SK-N-SH (cell line): Measurements from ENCODE around the gene CADPS2. TPM values are rescaled to one million over a fixed set of nuclear protein-coding genes. Genes with fewer than 3 reads are reported as not detected.

Experiments
- CTCF ChIA-PET: fragments of 300-600, 350-600 bp; formaldehyde crosslinking; extraction: SDS; loops from one replicate; lab custom pipeline; 2021; lab: Yijun Ruan, JAX
- POLR2A ChIA-PET: fragments of 350-600 bp; sonication (Branson Sonifier 250); formaldehyde crosslinking; extraction: SDS; loops from one replicate; lab custom pipeline; 2020; ENCODE audit warnings: antibody characterized with exemption, inconsistent platforms; lab: Yijun Ruan, JAX
- DNase-seq: peaks from one replicate; pipeline ENCODE4 v3.0.0; 2012
- H2AFZ ChIP-seq: fragments of 200-600 bp; sonication (generic); 2 replicates; pipeline ENCODE4 v1.8.1; 2016; ENCODE audit warnings: antibody characterized with exemption, mild to moderate bottlenecking, low read depth
- H3F3A ChIP-seq: fragments of 200-600 bp; sonication (generic); replicated peaks from 2 replicates; pipeline ENCODE3; 2016; ENCODE audit warnings: antibody characterized with exemption, mild to moderate bottlenecking; ENCODE audit not compliant: insufficient read depth
- H3K27ac ChIP-seq, 2 experiments: fragments of 200-500 bp in 1 of 2; fragments of 200-600 bp in 1 of 2; sonication (Bioruptor generic) in 1 of 2; sonication (generic), shearing (Covaris generic) in 1 of 2; 2 replicates each; pipeline versions ENCODE4 v1.5.1 to v1.6.1; 2014 to 2016; ENCODE audit warnings: low read depth in 2 of 2, inconsistent platforms in 1 of 2, low read length in 1 of 2, mild to moderate bottlenecking in 1 of 2, mixed read lengths in 1 of 2
- H3K27me3 ChIP-seq: fragments of 200-600 bp; sonication (generic), shearing (Covaris generic); 2 replicates; pipeline ENCODE4 v1.6.1; 2016; ENCODE audit warnings: mixed run types; ENCODE audit not compliant: insufficient read depth
- H3K36me3 ChIP-seq, 2 experiments: fragments of 200-500 bp in 1 of 2; fragments of 200-600 bp in 1 of 2; sonication (Bioruptor generic) in 1 of 2; sonication (generic) in 1 of 2; replicated peaks in 1 of 2; 2 replicates each; pipeline versions ENCODE3 to v1.5.1; 2014 to 2016; ENCODE audit warnings: low read length in 1 of 2, mild to moderate bottlenecking in 1 of 2; ENCODE audit not compliant: insufficient read depth in 2 of 2, control insufficient read depth in 1 of 2
- H3K4me1 ChIP-seq, 2 experiments: fragments of 200-500 bp in 1 of 2; fragments of 200-600 bp in 1 of 2; sonication (Bioruptor generic) in 1 of 2; sonication (generic), shearing (Covaris generic) in 1 of 2; 2 replicates each; pipeline versions ENCODE4 v1.5.1 to v1.6.1; 2014 to 2016; ENCODE audit warnings: low read depth in 1 of 2, low read length in 1 of 2, mixed run types in 1 of 2; ENCODE audit not compliant: insufficient read depth in 2 of 2, control insufficient read depth in 1 of 2
- H3K4me2 ChIP-seq: fragments of 200-600 bp; sonication (generic), shearing (Covaris generic); 2 replicates; pipeline ENCODE4 v1.6.1; 2017; ENCODE audit warnings: mixed run types
- H3K4me3 ChIP-seq, 2 experiments: fragments of 200-500 bp in 1 of 2; fragments of 200-600 bp in 1 of 2; sonication (Bioruptor generic) in 1 of 2; sonication (generic), shearing (Covaris generic) in 1 of 2; 2 replicates each; pipeline versions ENCODE4 v1.5.1 to v1.8.1; 2014 to 2016; ENCODE audit warnings: low read depth in 2 of 2, inconsistent platforms in 1 of 2, low read length in 1 of 2, mild to moderate bottlenecking in 1 of 2, mixed read lengths in 1 of 2, moderate library complexity in 1 of 2
- H3K79me2 ChIP-seq: fragments of 200-600 bp; sonication (generic); 2 replicates; pipeline ENCODE4 v1.8.1; 2017; ENCODE audit warnings: mild to moderate bottlenecking; ENCODE audit not compliant: insufficient read depth
- H3K9ac ChIP-seq: fragments of 200-600 bp; sonication (generic); 2 replicates; pipeline ENCODE4 v1.6.1; 2017; ENCODE audit warnings: mixed run types
- H3K9me2 ChIP-seq: fragments of 200-600 bp; sonication (generic); 2 replicates; pipeline ENCODE4 v1.6.1; 2017; ENCODE audit warnings: mixed run types
- H3K9me3 ChIP-seq: fragments of 200-600 bp; sonication (generic); 2 replicates; pipeline ENCODE4 v1.6.1; 2017; ENCODE audit warnings: mixed run types, mild to moderate bottlenecking, moderate library complexity
- H4K20me1 ChIP-seq: fragments of 200-600 bp; sonication (generic); 2 replicates; pipeline ENCODE4 v1.6.1; 2017; ENCODE audit warnings: mild to moderate bottlenecking, mixed run types; ENCODE audit not compliant: insufficient read depth
- CHD2 ChIP-seq: fragments of 150-350 bp; IDR thresholded peaks from 2 replicates; pipeline ENCODE4 v1.6.1; 2018; ENCODE audit warnings: low read length; ENCODE audit not compliant: partially characterized antibody
- EP300 ChIP-seq, 2 experiments: IDR thresholded peaks; 2 replicates each; pipeline versions ENCODE4 v1.4.0 to v1.6.1; 2012; ENCODE audit warnings: borderline replicate concordance in 1 of 2, low read depth in 1 of 2, low read length in 1 of 2
- FOXJ3 ChIP-seq: sonication (generic); formaldehyde crosslinking; IDR thresholded peaks from 2 replicates; pipeline ENCODE4 v1.5.1; 2020; ENCODE audit warnings: mild to moderate bottlenecking, missing genetic modification reagents
- FOXM1 ChIP-seq: IDR thresholded peaks from 2 replicates; pipeline ENCODE4 v1.4.0; 2012; ENCODE audit warnings: low read depth, mild to moderate bottlenecking
- JUND ChIP-seq: IDR thresholded peaks from 2 replicates; pipeline ENCODE4 v1.4.0; 2012
- MEF2A ChIP-seq: IDR thresholded peaks from 2 replicates; pipeline ENCODE4 v1.4.0; 2012; ENCODE audit warnings: low read depth, borderline replicate concordance
- MXI1 ChIP-seq: IDR thresholded peaks from 2 replicates; pipeline ENCODE4 v1.6.1; 2012; ENCODE audit warnings: mild to moderate bottlenecking, low read depth, low read length, improper control_type of control experiment
- NRF1 ChIP-seq: IDR thresholded peaks from 2 replicates; pipeline ENCODE4 v1.6.1; 2012; ENCODE audit warnings: low read depth, mild to moderate bottlenecking, low read length
- POLR2AphosphoS5 ChIP-seq: IDR thresholded peaks from 2 replicates; pipeline ENCODE4 v1.6.1; 2012; ENCODE audit warnings: low read depth, low read length
- RAD21 ChIP-seq: IDR thresholded peaks from 2 replicates; pipeline ENCODE4 v1.6.1; 2012; ENCODE audit warnings: mild to moderate bottlenecking, low read length
- RCOR1 ChIP-seq: fragments of 150-350 bp; IDR thresholded peaks from 2 replicates; pipeline ENCODE4 v1.6.1; 2017; ENCODE audit warnings: antibody characterized with exemption, low read length
- RFX5 ChIP-seq: IDR thresholded peaks from 2 replicates; pipeline ENCODE4 v1.6.1; 2012; ENCODE audit warnings: mild to moderate bottlenecking, improper control_type of control experiment, low read length
- RXRA ChIP-seq: IDR thresholded peaks from 2 replicates; pipeline ENCODE4 v1.4.0; 2012; ENCODE audit warnings: low read depth, mild to moderate bottlenecking, borderline replicate concordance
- SMC3 ChIP-seq: IDR thresholded peaks from 2 replicates; pipeline ENCODE4 v1.6.1; 2012; ENCODE audit warnings: low read depth, low read length, improper control_type of control experiment
- TAF1 ChIP-seq: IDR thresholded peaks from 2 replicates; pipeline ENCODE4 v1.6.1; 2012; ENCODE audit warnings: low read depth, mild to moderate bottlenecking, low read length, moderate library complexity, borderline replicate concordance
- TEAD4 ChIP-seq: IDR thresholded peaks from 2 replicates; pipeline ENCODE4 v1.4.0; 2012; ENCODE audit warnings: mild to moderate bottlenecking, borderline replicate concordance; ENCODE audit not compliant: insufficient read depth
- USF1 ChIP-seq: IDR thresholded peaks from 2 replicates; pipeline ENCODE4 v1.4.0; 2012; ENCODE audit warnings: low read depth, borderline replicate concordance
- USF2 ChIP-seq: fragments of 150-350 bp; IDR thresholded peaks from 2 replicates; pipeline ENCODE4 v1.6.1; 2017; ENCODE audit warnings: antibody characterized with exemption, low read length, low read depth, borderline replicate concordance
- YY1 ChIP-seq: IDR thresholded peaks from 2 replicates; pipeline ENCODE4 v1.4.0; 2012; ENCODE audit warnings: low read depth, mild to moderate bottlenecking
- ZBTB33 ChIP-seq: IDR thresholded peaks from 2 replicates; pipeline ENCODE4 v1.4.0; 2012; ENCODE audit warnings: low read depth, borderline replicate concordance
- WGBS: methylation state at CpG from one replicate; pipeline ENCODE4 v1.1.6; 2017; ENCODE audit warnings: low lambda C conversion rate; 5-methylcytosine and 5-hydroxymethylcytosine counted together
- polyA plus RNA-seq, 3 experiments: library from polyadenylated mRNA; depleted of rRNA; stranded (reverse); fragments of >200 nt; gene quantifications; 2 replicates each; pipeline ENCODE4 v1.2.3, GENCODE V29; 2012

CADPS2 gene
- polyA plus RNA-seq, 1 of the 3 experiments (the other 2 are of a cell fraction), result 0.05 TPM

- H3K9me3 ChIP-seq, result no peaks in the 10 kb centered on the region
- CTCF ChIA-PET, result interaction anchor here (1.1 kb wide), 1 partner anchor 13 kb away, joined by 3 read pairs; no protein-coding TSS in a partner anchor
- no peak overlapping the region for H2AFZ ChIP-seq
- peaks cover 5% of the 10 kb centered on the region; the same call in 1 of the 2 replicates for H3K27me3 ChIP-seq
- no peaks in the 10 kb centered on the region for H3F3A ChIP-seq
- WGBS, result 0% methylated on average over 3 of the region's 3 CpGs
- TF ChIP-seq ZBTB33 (no peak), RFX5 (no peak), JUND (no peak), EP300 (IDR thresholded peaks at IDR 0.05; ENCODE audit: borderline replicate concordance in 1 of 2, low read depth in 1 of 2, low read length in 1 of 2) (no peak), TAF1 (no peak), USF1 (no peak), MXI1 (no peak), SMC3 (no peak), YY1 (no peak), NRF1 (no peak), RCOR1 (no peak), MEF2A (no peak)
- no peak for DNase-seq
- no peaks in the 10 kb centered on the region for H3K79me2 ChIP-seq
- H3K4me3 ChIP-seq, result 0 out of 4 replicates have a peak overlapping the region, but pooled peaks of 1 of the 2 experiments have one; percentile 8
- no peaks in the 10 kb centered on the region for H3K9me2 ChIP-seq
- H3K4me1 ChIP-seq, result no peaks in the 10 kb centered on the region
- peak overlapping the region; percentile 24; the same call in 1 of the 2 replicates for H3K4me2 ChIP-seq
- no peaks in the 10 kb centered on the region for H3K36me3 ChIP-seq
- POLR2A ChIA-PET, result no interaction called here
- H4K20me1 ChIP-seq, result no peaks in the 10 kb centered on the region
- no peak overlapping the region for H3K27ac ChIP-seq
- no peak overlapping the region for H3K9ac ChIP-seq
Measured at GRCh38 chr7:122715183-122715582, 171.1 kb downstream of the CADPS2 start.

GRCh38 chr7:122710916-122711315, 175.3 kb downstream of the CADPS2 start:
- H3K27ac ChIP-seq, result no peak overlapping the region
- H3K9me3 ChIP-seq, result no peaks in the 10 kb centered on the region
- H3K4me3 ChIP-seq, result no peak overlapping the region
- no peak overlapping the region for H2AFZ ChIP-seq
- no peaks in the 10 kb centered on the region for H3K79me2 ChIP-seq
- POLR2A ChIA-PET, result no interaction called here
- DNase-seq, result no peak
- H3K27me3 ChIP-seq, result peaks cover 5% of the 10 kb centered on the region; the same call in 1 of the 2 replicates
- CTCF ChIA-PET, result interaction anchor here (0.6 kb wide), 1 partner anchor 11 kb away, joined by 3 read pairs; no protein-coding TSS in a partner anchor
- H3K36me3 ChIP-seq, result no peaks in the 10 kb centered on the region
- H3K9me2 ChIP-seq, result no peaks in the 10 kb centered on the region
- 0% methylated on average over 1 of the region's 1 CpG for WGBS
- no peaks in the 10 kb centered on the region for H3K4me1 ChIP-seq
- H3K4me2 ChIP-seq, result no peak overlapping the region
- no peak overlapping the region for H3K9ac ChIP-seq
- no peaks in the 10 kb centered on the region for H3F3A ChIP-seq
- H4K20me1 ChIP-seq, result no peaks in the 10 kb centered on the region
- no peak for TF ChIP-seq RXRA
- TF ChIP-seq TEAD4, result no peak
- TF ChIP-seq CHD2, result no peak
- TF ChIP-seq FOXM1, result no peak
- TF ChIP-seq FOXJ3 (CRISPR knock-in tag), result no peak
- no peak for TF ChIP-seq POLR2AphosphoS5
- TF ChIP-seq TAF1, result no peak
- TF ChIP-seq USF2, result no peak
- TF ChIP-seq USF1, result no peak
- TF ChIP-seq RAD21, result no peak
- no peak for TF ChIP-seq YY1
